HEK293 (cell line): ENCODE measurements around the gene BCKDHA.
A peak's percentile ranks its signal among the peaks of the same experiment; 100 is the strongest.

ENCODE experiments used
- CTCF ChIA-PET: fragments of 350-600 bp; formaldehyde crosslinking; extraction: SDS; loops from one replicate; lab custom pipeline; 2021; ENCODE audit warnings: antibody characterized with exemption; lab: Yijun Ruan, JAX
- POLR2A ChIA-PET: fragments of 300-600 bp; formaldehyde crosslinking; extraction: SDS; loops from one replicate; lab custom pipeline; 2020; ENCODE audit warnings: antibody characterized with exemption, inconsistent platforms; lab: Yijun Ruan, JAX
- H3K27ac ChIP-seq: fragments of 200-500 bp; sonication (Bioruptor generic); 2 replicates; pipeline ENCODE4 v1.5.1; 2014; ENCODE audit warnings: low read depth, low read length, control low read depth, inconsistent platforms; ENCODE audit errors: extremely low read depth
- H3K36me3 ChIP-seq, 2 experiments: fragments of 200-500 bp in 1 of 2; sonication (Bioruptor generic) in 1 of 2; 1 replicate in 1 of 2; 2 replicates in 1 of 2; pipeline ENCODE4 v1.5.1; 2014 to 2017; ENCODE audit warnings: inconsistent platforms in 2 of 2, low read length in 2 of 2; ENCODE audit not compliant: control insufficient read depth in 2 of 2, insufficient read depth in 1 of 2
- H3K4me1 ChIP-seq: fragments of 200-500 bp; sonication (Bioruptor generic); 2 replicates; pipeline ENCODE4 v1.5.1; 2014; ENCODE audit warnings: mild to moderate bottlenecking, low read length, inconsistent platforms; ENCODE audit not compliant: control insufficient read depth, insufficient read depth
- H3K4me3 ChIP-seq: 2 replicates; pipeline ENCODE4 v1.5.1; 2011; ENCODE audit warnings: low read depth, mild to moderate bottlenecking, control low read depth, low read length, moderate library complexity
- H3K9me3 ChIP-seq: fragments of 200-500 bp; sonication (Bioruptor generic); 2 replicates; pipeline ENCODE4 v1.5.1; 2014; ENCODE audit warnings: low read depth, low read length, inconsistent platforms; ENCODE audit not compliant: control insufficient read depth, insufficient read depth
- HOXA7 ChIP-seq: sonication (generic); formaldehyde crosslinking; IDR thresholded peaks from 2 replicates; pipeline ENCODE4 v1.8.1; 2022; ENCODE audit warnings: missing genetic modification reagents, borderline replicate concordance
- KLF17 ChIP-seq: fragments of 450-650 bp; formaldehyde crosslinking; IDR thresholded peaks from 2 replicates; pipeline ENCODE4 v1.5.1; 2016; ENCODE audit warnings: missing biosample characterization, missing genetic modification characterization
- MZF1 ChIP-seq: fragments of 450-650 bp; formaldehyde crosslinking; IDR thresholded peaks from 2 replicates; pipeline ENCODE4 v1.5.1; 2017; ENCODE audit warnings: missing biosample characterization, missing genetic modification characterization, borderline replicate concordance
- SP2 ChIP-seq: fragments of 450-650 bp; formaldehyde crosslinking; IDR thresholded peaks from 2 replicates; pipeline ENCODE4 v1.5.1; 2016; ENCODE audit warnings: missing biosample characterization, missing genetic modification characterization
- YY2 ChIP-seq: fragments of 450-650 bp; formaldehyde crosslinking; IDR thresholded peaks from 2 replicates; pipeline ENCODE4 v1.5.1; 2016; ENCODE audit warnings: missing biosample characterization, missing genetic modification characterization
- ZBTB48 ChIP-seq: fragments of 450-650 bp; formaldehyde crosslinking; IDR thresholded peaks from 2 replicates; pipeline ENCODE4 v1.5.1; 2016; ENCODE audit warnings: missing biosample characterization, missing genetic modification characterization
- ZBTB6 ChIP-seq: fragments of 450-650 bp; formaldehyde crosslinking; IDR thresholded peaks from 2 replicates; pipeline ENCODE4 v1.5.1; 2017; ENCODE audit warnings: missing biosample characterization, missing genetic modification characterization
- ZFP3 ChIP-seq: fragments of 450-650 bp; formaldehyde crosslinking; IDR thresholded peaks from 2 replicates; pipeline ENCODE4 v1.5.1; 2016; ENCODE audit warnings: low read depth, missing biosample characterization, missing genetic modification characterization
- ZNF10 ChIP-seq: fragments of 450-650 bp; formaldehyde crosslinking; IDR thresholded peaks from 2 replicates; pipeline ENCODE4 v1.5.1; 2017; ENCODE audit warnings: missing biosample characterization, missing genetic modification characterization
- ZNF175 ChIP-seq: fragments of 450-650 bp; formaldehyde crosslinking; IDR thresholded peaks from 2 replicates; pipeline ENCODE4 v1.5.1; 2016; ENCODE audit warnings: missing biosample characterization, missing genetic modification characterization
- ZNF202 ChIP-seq: fragments of 450-650 bp; formaldehyde crosslinking; IDR thresholded peaks from 2 replicates; pipeline ENCODE4 v1.5.1; 2016; ENCODE audit warnings: missing biosample characterization, missing genetic modification characterization, borderline replicate concordance
- ZNF341 ChIP-seq: fragments of 450-650 bp; formaldehyde crosslinking; IDR thresholded peaks from 2 replicates; pipeline ENCODE4; 2016; ENCODE audit warnings: low read depth, missing biosample characterization, missing genetic modification characterization
- ZNF394 ChIP-seq: fragments of 450-650 bp; formaldehyde crosslinking; IDR thresholded peaks from 2 replicates; pipeline ENCODE4 v1.5.1; 2016; ENCODE audit warnings: missing biosample characterization, missing genetic modification characterization, mild to moderate bottlenecking, moderate library complexity, borderline replicate concordance
- ZNF398 ChIP-seq: fragments of 450-650 bp; formaldehyde crosslinking; IDR thresholded peaks from 2 replicates; pipeline ENCODE4 v1.5.1; 2017; ENCODE audit warnings: missing biosample characterization, missing genetic modification characterization
- ZNF416 ChIP-seq: fragments of 450-650 bp; formaldehyde crosslinking; IDR thresholded peaks from 2 replicates; pipeline ENCODE4 v1.5.1; 2016; ENCODE audit warnings: missing biosample characterization, missing genetic modification characterization
- ZNF501 ChIP-seq: fragments of 450-650 bp; formaldehyde crosslinking; IDR thresholded peaks from 2 replicates; pipeline ENCODE4 v1.5.1; 2016; ENCODE audit warnings: missing biosample characterization, missing genetic modification characterization
- ZNF610 ChIP-seq: fragments of 450-650 bp; formaldehyde crosslinking; IDR thresholded peaks from 2 replicates; pipeline ENCODE4 v1.5.1; 2016; ENCODE audit warnings: missing biosample characterization, missing genetic modification characterization, borderline replicate concordance
- ZNF624 ChIP-seq: fragments of 450-650 bp; formaldehyde crosslinking; IDR thresholded peaks from 2 replicates; pipeline ENCODE4 v1.5.1; 2017; ENCODE audit warnings: missing biosample characterization, missing genetic modification characterization
- ZNF777 ChIP-seq: fragments of 450-650 bp; formaldehyde crosslinking; IDR thresholded peaks from 2 replicates; pipeline ENCODE4 v1.5.1; 2017; ENCODE audit warnings: missing biosample characterization, missing genetic modification characterization, borderline replicate concordance
- TF ChIP-seq, protein P1 (sequence below): fragments of 450-650 bp; formaldehyde crosslinking; IDR thresholded peaks from 2 replicates; pipeline ENCODE4 v1.5.1; 2016; ENCODE audit warnings: missing biosample characterization, missing genetic modification characterization, borderline replicate concordance
- TF ChIP-seq, protein P2 (sequence below): fragments of 450-650 bp; formaldehyde crosslinking; optimal IDR thresholded peaks from 2 replicates; pipeline ENCODE3; 2016; ENCODE audit warnings: missing biosample characterization, mild to moderate bottlenecking, missing genetic modification characterization
- TF ChIP-seq, protein P3 (sequence below): fragments of 450-650 bp; formaldehyde crosslinking; IDR thresholded peaks from 2 replicates; pipeline ENCODE4 v1.5.1; 2016; ENCODE audit warnings: missing biosample characterization, missing genetic modification characterization

Gene BCKDHA

DNA sequence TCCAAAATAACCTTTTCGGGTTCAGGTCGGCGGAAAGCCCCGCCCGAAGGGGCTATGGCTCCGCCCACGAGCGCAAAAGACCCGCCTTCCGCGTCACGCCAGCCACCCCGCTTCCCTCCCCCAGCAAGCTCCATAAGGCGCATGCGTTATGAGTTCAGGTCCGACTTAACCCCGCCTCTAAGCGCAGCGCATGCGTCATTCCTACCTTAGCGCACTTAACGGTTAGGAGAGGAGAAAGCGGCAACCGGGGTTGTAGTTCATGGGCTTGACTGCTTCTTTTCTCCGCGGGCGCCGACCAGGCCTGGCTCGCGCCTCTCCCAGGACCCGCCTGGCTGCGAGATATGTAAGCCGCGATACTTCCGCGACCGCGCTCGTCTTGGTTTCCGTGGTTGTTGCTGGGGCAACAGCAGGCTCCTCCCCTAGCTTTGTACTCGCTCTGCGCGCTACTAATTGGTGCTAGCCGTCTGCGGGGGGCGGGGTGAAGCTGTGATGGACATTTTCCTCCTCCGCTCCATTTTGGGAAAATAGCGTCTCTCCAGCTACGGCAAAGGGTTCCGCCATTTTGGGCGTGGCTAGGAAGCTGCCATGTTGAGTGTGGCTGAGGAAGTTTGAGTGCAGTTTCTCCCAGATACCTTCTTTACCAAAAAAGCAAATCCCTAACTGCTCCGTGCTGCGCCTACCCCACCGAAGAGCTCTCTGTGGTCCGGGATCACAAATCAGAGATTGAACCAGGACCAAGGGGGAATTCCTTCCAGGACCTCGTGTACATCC lies 33.7 kb upstream of the BCKDHA start, which contains the start of gene B9D2 (continued):
- TF ChIP-seq, protein P1, sequence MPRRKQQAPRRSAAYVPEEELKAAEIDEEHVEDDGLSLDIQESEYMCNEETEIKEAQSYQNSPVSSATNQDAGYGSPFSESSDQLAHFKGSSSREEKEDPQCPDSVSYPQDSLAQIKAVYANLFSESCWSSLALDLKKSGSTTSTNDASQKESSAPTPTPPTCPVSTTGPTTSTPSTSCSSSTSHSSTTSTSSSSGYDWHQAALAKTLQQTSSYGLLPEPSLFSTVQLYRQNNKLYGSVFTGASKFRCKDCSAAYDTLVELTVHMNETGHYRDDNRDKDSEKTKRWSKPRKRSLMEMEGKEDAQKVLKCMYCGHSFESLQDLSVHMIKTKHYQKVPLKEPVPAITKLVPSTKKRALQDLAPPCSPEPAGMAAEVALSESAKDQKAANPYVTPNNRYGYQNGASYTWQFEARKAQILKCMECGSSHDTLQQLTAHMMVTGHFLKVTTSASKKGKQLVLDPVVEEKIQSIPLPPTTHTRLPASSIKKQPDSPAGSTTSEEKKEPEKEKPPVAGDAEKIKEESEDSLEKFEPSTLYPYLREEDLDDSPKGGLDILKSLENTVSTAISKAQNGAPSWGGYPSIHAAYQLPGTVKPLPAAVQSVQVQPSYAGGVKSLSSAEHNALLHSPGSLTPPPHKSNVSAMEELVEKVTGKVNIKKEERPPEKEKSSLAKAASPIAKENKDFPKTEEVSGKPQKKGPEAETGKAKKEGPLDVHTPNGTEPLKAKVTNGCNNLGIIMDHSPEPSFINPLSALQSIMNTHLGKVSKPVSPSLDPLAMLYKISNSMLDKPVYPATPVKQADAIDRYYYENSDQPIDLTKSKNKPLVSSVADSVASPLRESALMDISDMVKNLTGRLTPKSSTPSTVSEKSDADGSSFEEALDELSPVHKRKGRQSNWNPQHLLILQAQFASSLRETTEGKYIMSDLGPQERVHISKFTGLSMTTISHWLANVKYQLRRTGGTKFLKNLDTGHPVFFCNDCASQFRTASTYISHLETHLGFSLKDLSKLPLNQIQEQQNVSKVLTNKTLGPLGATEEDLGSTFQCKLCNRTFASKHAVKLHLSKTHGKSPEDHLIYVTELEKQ (tag by site-specific recombination), result no peak

GRCh38 chr19:41364524-41365391 lies 32.9 kb upstream of the BCKDHA start:
- ChIA-PET POLR2A (interaction anchor here (0.5 to 4.7 kb wide), 19 partner anchors 8 to 893 kb away, joined by 3 to 73 read pairs (median 8); partner anchors contain the start of genes DMAC2, ERICH4, HNRNPUL1 and RAB4B), CTCF (interaction anchor here (0.5 to 5.3 kb wide), 12 partner anchors 11 to 816 kb away, joined by 3 to 64 read pairs (median 4); partner anchors contain the start of genes TGFB1 and TMEM91)
- Histone ChIP-seq H3K4me3 (peak overlapping the region; percentile 72), H3K27ac (peak overlapping the region; percentile 74), H3K4me1 (0 out of 2 replicates have a peak, but pooled peaks cover 5% of the 10 kb centered on the region), H3K36me3 (no peaks in the 10 kb centered on the region; a peak in 1 of 3 replicates), H3K9me3 (no peaks in the 10 kb centered on the region)
- TF ChIP-seq, protein P2, sequence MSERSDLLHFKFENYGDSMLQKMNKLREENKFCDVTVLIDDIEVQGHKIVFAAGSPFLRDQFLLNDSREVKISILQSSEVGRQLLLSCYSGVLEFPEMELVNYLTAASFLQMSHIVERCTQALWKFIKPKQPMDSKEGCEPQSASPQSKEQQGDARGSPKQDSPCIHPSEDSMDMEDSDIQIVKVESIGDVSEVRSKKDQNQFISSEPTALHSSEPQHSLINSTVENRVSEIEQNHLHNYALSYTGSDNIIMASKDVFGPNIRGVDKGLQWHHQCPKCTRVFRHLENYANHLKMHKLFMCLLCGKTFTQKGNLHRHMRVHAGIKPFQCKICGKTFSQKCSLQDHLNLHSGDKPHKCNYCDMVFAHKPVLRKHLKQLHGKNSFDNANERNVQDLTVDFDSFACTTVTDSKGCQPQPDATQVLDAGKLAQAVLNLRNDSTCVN (tag by site-specific recombination), result no peak
- TF ChIP-seq HOXA7 (CRISPR knock-in tag), result no peak
- peak; percentile 40 for TF ChIP-seq ZBTB48 (tag by site-specific recombination)
- 0 out of 2 replicates have a peak, but pooled peaks have one; percentile 5 for TF ChIP-seq ZNF610 (tag by site-specific recombination)
- TF ChIP-seq ZNF416 (tag by site-specific recombination), result no peak
- TF ChIP-seq ZNF10 (tag by site-specific recombination), result no peak
- TF ChIP-seq ZNF777 (tag by site-specific recombination), result no peak
- no peak for TF ChIP-seq YY2 (tag by site-specific recombination)
- TF ChIP-seq ZNF624 (tag by site-specific recombination), result no peak
- no peak for TF ChIP-seq ZFP3 (tag by site-specific recombination)
- TF ChIP-seq ZBTB6 (tag by site-specific recombination), result 0 out of 2 replicates have a peak, but pooled peaks have one; percentile 22
- TF ChIP-seq ZNF175 (tag by site-specific recombination), result no peak
- TF ChIP-seq ZNF202, result no peak
- TF ChIP-seq ZNF398, result no peak
- TF ChIP-seq MZF1, result no peak; the same call in none of the 2 replicates
- TF ChIP-seq SP2, result peak; percentile 63
- TF ChIP-seq ZNF341 (tag by site-specific recombination), result no peak
- TF ChIP-seq KLF17 (tag by site-specific recombination), result no peak
- 0 out of 2 replicates have a peak, but pooled peaks have one; percentile 7 for TF ChIP-seq ZNF394 (tag by site-specific recombination)
- 0 out of 2 replicates have a peak, but pooled peaks have one; percentile 15 for TF ChIP-seq ZNF501
- TF ChIP-seq, protein P3, sequence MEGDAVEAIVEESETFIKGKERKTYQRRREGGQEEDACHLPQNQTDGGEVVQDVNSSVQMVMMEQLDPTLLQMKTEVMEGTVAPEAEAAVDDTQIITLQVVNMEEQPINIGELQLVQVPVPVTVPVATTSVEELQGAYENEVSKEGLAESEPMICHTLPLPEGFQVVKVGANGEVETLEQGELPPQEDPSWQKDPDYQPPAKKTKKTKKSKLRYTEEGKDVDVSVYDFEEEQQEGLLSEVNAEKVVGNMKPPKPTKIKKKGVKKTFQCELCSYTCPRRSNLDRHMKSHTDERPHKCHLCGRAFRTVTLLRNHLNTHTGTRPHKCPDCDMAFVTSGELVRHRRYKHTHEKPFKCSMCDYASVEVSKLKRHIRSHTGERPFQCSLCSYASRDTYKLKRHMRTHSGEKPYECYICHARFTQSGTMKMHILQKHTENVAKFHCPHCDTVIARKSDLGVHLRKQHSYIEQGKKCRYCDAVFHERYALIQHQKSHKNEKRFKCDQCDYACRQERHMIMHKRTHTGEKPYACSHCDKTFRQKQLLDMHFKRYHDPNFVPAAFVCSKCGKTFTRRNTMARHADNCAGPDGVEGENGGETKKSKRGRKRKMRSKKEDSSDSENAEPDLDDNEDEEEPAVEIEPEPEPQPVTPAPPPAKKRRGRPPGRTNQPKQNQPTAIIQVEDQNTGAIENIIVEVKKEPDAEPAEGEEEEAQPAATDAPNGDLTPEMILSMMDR (tag by site-specific recombination), result no peak
